ENCODE data around the gene NOL9.

Gene NOL9

GRCh38 chr1:6497215-6497866 lies 57.0 kb downstream of the NOL9 start:
- Histone ChIP-seq H4K5ac (ENCODE audit: low read length) (no peak overlapping the region), H3K27me3 (ENCODE audit: insufficient read depth, low read length, poor library complexity) (no peaks in the 10 kb centered on the region), H3K36me3 (ENCODE audit: control insufficient read depth, insufficient read depth, low read length) (no peaks in the 10 kb centered on the region), H2BK15ac (replicated peaks; ENCODE audit: low read depth) (no peak overlapping the region), H3K79me1 (ENCODE audit: low read length) (no peaks in the 10 kb centered on the region), H2AK5ac (ENCODE audit: low read length) (no peak overlapping the region), H3K23ac (ENCODE audit: low read length) (no peak overlapping the region), H3K9ac (ENCODE audit: low read length) (peak overlapping the region; percentile 67), H3K4me2 (ENCODE audit: low read length) (peak overlapping the region; percentile 78), H2BK5ac (ENCODE audit: low read length) (no peak overlapping the region), H3K4me3 (ENCODE audit: low read length) (peak overlapping the region; percentile 33), H3K4me1 (ENCODE audit: control insufficient read depth, low read depth, low read length) (no peaks in the 10 kb centered on the region), H3K56ac (ENCODE audit: low read length) (peak overlapping the region; percentile 60), H3K27ac (ENCODE audit: low read depth, low read length) (no peak overlapping the region), H3K79me2 (ENCODE audit: control insufficient read depth, insufficient read depth, low read length) (no peaks in the 10 kb centered on the region), H2BK120ac (ENCODE audit: low read depth, low read length) (no peak overlapping the region), H3K18ac (ENCODE audit: low read length) (peak overlapping the region; percentile 32), H4K8ac (ENCODE audit: low read depth, low read length) (no peak overlapping the region), H3K4ac (ENCODE audit: low read depth, low read length) (no peak overlapping the region)
- DNase-seq: peak; percentile 70
- no CpG with 5 or more reads among the region's 74 CpGs for WGBS (ENCODE audit: extremely low coverage, insufficient coverage, low lambda C conversion rate)

- Histone ChIP-seq H2BK15ac (replicated peaks; ENCODE audit: low read depth) (no peak overlapping the region), H3K36me3 (ENCODE audit: control insufficient read depth, insufficient read depth, low read length) (no peaks in the 10 kb centered on the region), H3K18ac (ENCODE audit: low read length) (peak overlapping the region; percentile 32), H3K4me3 (ENCODE audit: low read length) (peak overlapping the region; percentile 19), H2BK120ac (ENCODE audit: low read depth, low read length) (no peak overlapping the region), H3K79me1 (ENCODE audit: low read length) (no peaks in the 10 kb centered on the region), H3K4ac (ENCODE audit: low read depth, low read length) (no peak overlapping the region), H4K8ac (ENCODE audit: low read depth, low read length) (no peak overlapping the region), H3K23ac (ENCODE audit: low read length) (no peak overlapping the region), H2BK5ac (ENCODE audit: low read length) (no peak overlapping the region), H3K79me2 (ENCODE audit: control insufficient read depth, insufficient read depth, low read length) (no peaks in the 10 kb centered on the region), H3K27me3 (ENCODE audit: insufficient read depth, low read length, poor library complexity) (no peaks in the 10 kb centered on the region), H3K9ac (ENCODE audit: low read length) (peak overlapping the region; percentile 67), H3K4me1 (ENCODE audit: control insufficient read depth, low read depth, low read length) (no peaks in the 10 kb centered on the region), H3K27ac (ENCODE audit: low read depth, low read length) (no peak overlapping the region), H3K56ac (ENCODE audit: low read length) (peak overlapping the region; percentile 83), H3K4me2 (ENCODE audit: low read length) (peak overlapping the region; percentile 59), H4K5ac (ENCODE audit: low read length) (no peak overlapping the region), H2AK5ac (ENCODE audit: low read length) (no peak overlapping the region)
- no CpG with 5 or more reads among the region's 21 CpGs for WGBS (ENCODE audit: extremely low coverage, insufficient coverage, low lambda C conversion rate)
- DNase-seq: no peak
Measured at GRCh38 chr1:6496890-6497214, 57.5 kb downstream of the NOL9 start.

- Histone ChIP-seq H3K27me3 (ENCODE audit: insufficient read depth, low read length, poor library complexity) (no peaks in the 10 kb centered on the region), H3K4ac (ENCODE audit: low read depth, low read length) (no peak overlapping the region), H2AK5ac (ENCODE audit: low read length) (no peak overlapping the region), H4K5ac (ENCODE audit: low read length) (no peak overlapping the region), H3K4me3 (ENCODE audit: low read length) (no peak overlapping the region), H3K56ac (ENCODE audit: low read length) (peak overlapping the region; percentile 20), H2BK15ac (replicated peaks; ENCODE audit: low read depth) (no peak overlapping the region), H3K79me2 (ENCODE audit: control insufficient read depth, insufficient read depth, low read length) (no peaks in the 10 kb centered on the region), H3K9ac (ENCODE audit: low read length) (peak overlapping the region; percentile 67), H3K4me1 (ENCODE audit: control insufficient read depth, low read depth, low read length) (no peaks in the 10 kb centered on the region), H3K23ac (ENCODE audit: low read length) (no peak overlapping the region), H3K27ac (ENCODE audit: low read depth, low read length) (no peak overlapping the region), H4K8ac (ENCODE audit: low read depth, low read length) (no peak overlapping the region), H3K4me2 (ENCODE audit: low read length) (no peak overlapping the region), H3K18ac (ENCODE audit: low read length) (no peak overlapping the region), H3K79me1 (ENCODE audit: low read length) (no peaks in the 10 kb centered on the region), H2BK120ac (ENCODE audit: low read depth, low read length) (no peak overlapping the region), H3K36me3 (ENCODE audit: control insufficient read depth, insufficient read depth, low read length) (no peaks in the 10 kb centered on the region), H2BK5ac (ENCODE audit: low read length) (no peak overlapping the region)
- no CpG with 5 or more reads among the region's 13 CpGs for WGBS (ENCODE audit: extremely low coverage, insufficient coverage, low lambda C conversion rate)
- DNase-seq: no peak
Measured at GRCh38 chr1:6496365-6496721, 58.0 kb downstream of the NOL9 start.

GRCh38 chr1:6495540-6496364 lies 58.6 kb downstream of the NOL9 start:
- Histone ChIP-seq H3K36me3 (ENCODE audit: control insufficient read depth, insufficient read depth, low read length) (no peaks in the 10 kb centered on the region), H3K4me3 (ENCODE audit: low read length) (no peak overlapping the region), H3K18ac (ENCODE audit: low read length) (no peak overlapping the region), H3K27ac (ENCODE audit: low read depth, low read length) (no peak overlapping the region), H3K27me3 (ENCODE audit: insufficient read depth, low read length, poor library complexity) (no peaks in the 10 kb centered on the region), H4K5ac (ENCODE audit: low read length) (no peak overlapping the region), H2BK15ac (replicated peaks; ENCODE audit: low read depth) (no peak overlapping the region), H2AK5ac (ENCODE audit: low read length) (no peak overlapping the region), H3K4ac (ENCODE audit: low read depth, low read length) (no peak overlapping the region), H3K9ac (ENCODE audit: low read length) (no peak overlapping the region), H3K56ac (ENCODE audit: low read length) (no peak overlapping the region), H3K4me1 (ENCODE audit: control insufficient read depth, low read depth, low read length) (peaks cover 2% of the 10 kb centered on the region), H2BK5ac (ENCODE audit: low read length) (no peak overlapping the region), H2BK120ac (ENCODE audit: low read depth, low read length) (no peak overlapping the region), H3K79me2 (ENCODE audit: control insufficient read depth, insufficient read depth, low read length) (no peaks in the 10 kb centered on the region), H3K79me1 (ENCODE audit: low read length) (no peaks in the 10 kb centered on the region), H3K23ac (ENCODE audit: low read length) (no peak overlapping the region), H3K4me2 (ENCODE audit: low read length) (no peak overlapping the region), H4K8ac (ENCODE audit: low read depth, low read length) (no peak overlapping the region)
- no peak for DNase-seq
- no CpG with 5 or more reads among the region's 14 CpGs for WGBS (ENCODE audit: extremely low coverage, insufficient coverage, low lambda C conversion rate)

- no peak overlapping the region for H4K8ac ChIP-seq (ENCODE audit: low read depth, low read length)
- no peak overlapping the region for H2BK120ac ChIP-seq (ENCODE audit: low read depth, low read length)
- H3K36me3 ChIP-seq (ENCODE audit: control insufficient read depth, insufficient read depth, low read length): no peaks in the 10 kb centered on the region
- H3K27ac ChIP-seq (ENCODE audit: low read depth, low read length): no peak overlapping the region
- H3K9ac ChIP-seq (ENCODE audit: low read length): no peak overlapping the region
- no peak overlapping the region for H3K23ac ChIP-seq (ENCODE audit: low read length)
- H3K4me1 ChIP-seq (ENCODE audit: control insufficient read depth, low read depth, low read length): peaks cover 2% of the 10 kb centered on the region
- no peak overlapping the region for H2AK5ac ChIP-seq (ENCODE audit: low read length)
- H4K5ac ChIP-seq (ENCODE audit: low read length): no peak overlapping the region
- H3K79me1 ChIP-seq (ENCODE audit: low read length): no peaks in the 10 kb centered on the region
- no peaks in the 10 kb centered on the region for H3K27me3 ChIP-seq (ENCODE audit: insufficient read depth, low read length, poor library complexity)
- H3K4me2 ChIP-seq (ENCODE audit: low read length): no peak overlapping the region
- H2BK15ac ChIP-seq (replicated peaks; ENCODE audit: low read depth): no peak overlapping the region
- no peak for DNase-seq
- H3K56ac ChIP-seq (ENCODE audit: low read length): no peak overlapping the region
- no peak overlapping the region for H3K4ac ChIP-seq (ENCODE audit: low read depth, low read length)
- no peaks in the 10 kb centered on the region for H3K79me2 ChIP-seq (ENCODE audit: control insufficient read depth, insufficient read depth, low read length)
- H3K4me3 ChIP-seq (ENCODE audit: low read length): no peak overlapping the region
- WGBS (ENCODE audit: extremely low coverage, insufficient coverage, low lambda C conversion rate): no CpG with 5 or more reads among the region's 13 CpGs
- H3K18ac ChIP-seq (ENCODE audit: low read length): no peak overlapping the region
- H2BK5ac ChIP-seq (ENCODE audit: low read length): no peak overlapping the region
Measured at GRCh38 chr1:6495041-6495441, 59.3 kb downstream of the NOL9 start.

Measured in mesendoderm (in vitro differentiated cells).